HFF-Myc (cell line): Measurements from ENCODE around the gene FOXJ1.

Source experiments
- DNase-seq: peaks from one replicate; pipeline ENCODE4 v3.0.0-alpha.2; 2011; ENCODE audit warnings: low read depth; ENCODE audit errors: extremely low read depth
- H3K4me3 ChIP-seq: replicated peaks from 2 replicates; pipeline ENCODE4 v1.5.1; 2011; ENCODE audit warnings: low read depth, mild to moderate bottlenecking, control low read depth, low read length
- TF ChIP-seq, protein P1 (sequence below): IDR thresholded peaks from 2 replicates; pipeline ENCODE4 v1.5.1; 2012; ENCODE audit warnings: mild to moderate bottlenecking, low read depth, low read length, control low read depth; ENCODE audit errors: missing control alignments

FOXJ1 gene

DNA sequence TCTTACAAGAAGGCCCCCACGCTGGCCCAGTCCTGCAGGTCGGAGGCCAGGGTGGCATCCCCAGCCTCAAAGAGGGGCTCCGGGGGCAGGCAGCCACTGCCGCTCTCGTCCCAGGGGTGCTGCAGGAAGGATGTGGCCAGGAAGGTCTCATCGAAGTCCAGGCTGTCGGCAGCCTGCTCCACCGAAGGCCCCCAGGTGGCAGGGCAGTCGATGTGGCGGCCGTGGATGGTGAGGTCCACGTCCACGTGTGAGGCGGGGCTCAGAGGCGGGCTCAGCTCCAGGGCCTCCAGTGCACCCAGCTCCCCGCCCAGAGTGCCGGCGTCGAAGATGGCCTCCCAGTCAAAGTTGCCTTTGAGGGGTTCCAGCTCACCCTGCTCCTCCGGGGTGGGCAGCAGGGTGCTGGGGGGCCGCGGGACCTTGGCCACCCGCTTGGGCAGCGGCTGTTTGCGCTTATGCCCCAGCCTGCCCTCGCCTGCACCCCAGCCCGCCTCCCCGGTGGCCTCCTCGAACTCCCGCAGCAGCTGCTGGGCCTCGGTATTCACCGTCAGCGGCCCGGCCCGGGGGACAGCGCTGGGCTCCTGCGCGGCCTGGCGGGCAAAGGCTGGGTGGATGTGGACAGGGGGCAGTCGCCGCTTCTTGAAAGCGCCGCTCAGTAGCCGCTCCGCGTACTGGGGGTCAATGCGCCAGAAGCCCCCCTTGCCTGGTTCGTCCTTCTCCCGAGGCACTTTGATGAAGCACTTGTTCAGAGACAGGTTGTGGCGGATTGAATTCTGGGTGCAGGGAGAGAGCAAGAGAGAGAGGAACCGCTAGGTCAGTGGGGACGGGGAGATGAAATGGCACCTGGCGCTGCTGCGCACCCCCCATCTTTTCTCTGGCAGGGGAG lies 3.5 kb downstream of the FOXJ1 start:
- no peak for DNase-seq
- TF ChIP-seq, protein P1, sequence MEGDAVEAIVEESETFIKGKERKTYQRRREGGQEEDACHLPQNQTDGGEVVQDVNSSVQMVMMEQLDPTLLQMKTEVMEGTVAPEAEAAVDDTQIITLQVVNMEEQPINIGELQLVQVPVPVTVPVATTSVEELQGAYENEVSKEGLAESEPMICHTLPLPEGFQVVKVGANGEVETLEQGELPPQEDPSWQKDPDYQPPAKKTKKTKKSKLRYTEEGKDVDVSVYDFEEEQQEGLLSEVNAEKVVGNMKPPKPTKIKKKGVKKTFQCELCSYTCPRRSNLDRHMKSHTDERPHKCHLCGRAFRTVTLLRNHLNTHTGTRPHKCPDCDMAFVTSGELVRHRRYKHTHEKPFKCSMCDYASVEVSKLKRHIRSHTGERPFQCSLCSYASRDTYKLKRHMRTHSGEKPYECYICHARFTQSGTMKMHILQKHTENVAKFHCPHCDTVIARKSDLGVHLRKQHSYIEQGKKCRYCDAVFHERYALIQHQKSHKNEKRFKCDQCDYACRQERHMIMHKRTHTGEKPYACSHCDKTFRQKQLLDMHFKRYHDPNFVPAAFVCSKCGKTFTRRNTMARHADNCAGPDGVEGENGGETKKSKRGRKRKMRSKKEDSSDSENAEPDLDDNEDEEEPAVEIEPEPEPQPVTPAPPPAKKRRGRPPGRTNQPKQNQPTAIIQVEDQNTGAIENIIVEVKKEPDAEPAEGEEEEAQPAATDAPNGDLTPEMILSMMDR, result no peak
- H3K4me3 ChIP-seq, result no peak overlapping the region

DNA sequence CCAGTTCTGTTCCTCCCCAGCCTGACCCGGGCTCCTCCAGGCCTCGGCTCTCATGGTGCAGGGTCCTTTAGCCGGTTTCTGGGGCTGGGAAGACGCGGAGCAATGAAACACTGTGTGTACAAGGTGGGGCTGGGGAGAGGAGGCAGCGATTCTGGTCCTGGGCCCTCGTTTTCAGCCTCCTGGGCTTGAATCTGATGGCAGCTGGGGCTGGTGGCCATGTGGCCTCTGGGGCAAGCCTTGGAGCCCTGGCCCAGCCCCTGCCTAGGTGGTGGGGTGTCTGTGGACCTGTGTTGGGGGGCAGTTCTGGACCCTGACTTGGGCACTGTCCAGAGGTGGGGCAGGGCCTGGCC lies 4.1 kb downstream of the FOXJ1 start:
- no peak overlapping the region for H3K4me3 ChIP-seq
- DNase-seq, result no peak
- TF ChIP-seq, protein P1, result no peak

DNA sequence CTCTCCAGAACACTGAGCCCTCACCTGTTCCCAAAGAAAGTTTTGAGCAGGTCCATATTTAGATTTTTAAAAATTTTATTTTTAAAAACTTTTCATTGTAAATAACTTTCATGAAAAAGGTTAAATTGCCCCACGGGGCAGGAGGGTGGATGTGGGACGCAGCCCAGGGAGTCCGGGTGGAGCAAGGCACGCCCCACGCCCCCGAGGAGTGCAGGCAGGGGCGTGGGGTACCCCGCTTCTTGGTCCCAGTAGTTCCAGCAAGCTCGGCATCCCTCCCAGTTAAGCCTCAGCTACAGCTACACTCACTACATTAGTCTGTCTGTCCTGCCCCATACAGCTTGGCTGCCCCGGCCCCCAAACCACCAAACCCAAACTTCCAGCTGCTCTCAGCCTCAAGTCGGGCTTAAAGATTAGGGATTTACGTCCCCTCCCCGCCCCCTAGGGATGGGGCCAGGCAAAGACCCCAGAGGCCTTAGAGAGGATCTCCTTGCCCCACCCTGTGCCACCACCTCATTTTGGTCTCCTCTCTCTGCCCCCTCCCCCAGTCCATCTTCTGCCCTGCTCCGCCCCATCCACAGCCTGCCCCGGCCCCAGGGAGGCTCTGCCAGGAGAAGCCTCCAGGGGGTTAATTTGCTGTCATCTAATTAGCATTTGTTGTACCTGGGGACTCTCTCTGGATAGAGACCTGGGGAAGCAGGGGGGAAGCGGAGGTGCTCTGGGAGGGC lies 4.6 kb downstream of the FOXJ1 start:
- TF ChIP-seq, protein P1, result no peak
- no peak overlapping the region for H3K4me3 ChIP-seq
- DNase-seq, result no peak

DNA sequence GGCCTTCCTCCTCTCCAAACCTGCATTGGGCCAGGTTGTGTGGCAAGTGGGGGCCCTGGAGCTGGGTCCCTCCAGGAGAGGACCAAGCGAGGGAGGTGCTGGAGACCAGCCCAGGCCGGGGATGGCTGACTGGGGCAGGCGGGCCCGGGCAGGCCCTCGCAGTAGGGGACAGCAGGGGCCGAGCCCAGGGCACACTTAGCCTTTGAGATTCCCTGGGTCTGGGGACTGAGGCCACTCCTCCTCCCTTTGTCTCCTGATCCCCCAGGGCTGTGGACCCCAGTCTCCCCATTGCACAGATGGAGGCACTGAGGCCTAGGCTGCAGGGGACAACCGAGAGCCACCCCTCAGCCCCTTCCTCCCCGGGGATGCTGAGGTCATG lies 5.2 kb downstream of the FOXJ1 start:
- TF ChIP-seq, protein P1, result no peak
- no peak for DNase-seq
- H3K4me3 ChIP-seq, result no peak overlapping the region

DNA sequence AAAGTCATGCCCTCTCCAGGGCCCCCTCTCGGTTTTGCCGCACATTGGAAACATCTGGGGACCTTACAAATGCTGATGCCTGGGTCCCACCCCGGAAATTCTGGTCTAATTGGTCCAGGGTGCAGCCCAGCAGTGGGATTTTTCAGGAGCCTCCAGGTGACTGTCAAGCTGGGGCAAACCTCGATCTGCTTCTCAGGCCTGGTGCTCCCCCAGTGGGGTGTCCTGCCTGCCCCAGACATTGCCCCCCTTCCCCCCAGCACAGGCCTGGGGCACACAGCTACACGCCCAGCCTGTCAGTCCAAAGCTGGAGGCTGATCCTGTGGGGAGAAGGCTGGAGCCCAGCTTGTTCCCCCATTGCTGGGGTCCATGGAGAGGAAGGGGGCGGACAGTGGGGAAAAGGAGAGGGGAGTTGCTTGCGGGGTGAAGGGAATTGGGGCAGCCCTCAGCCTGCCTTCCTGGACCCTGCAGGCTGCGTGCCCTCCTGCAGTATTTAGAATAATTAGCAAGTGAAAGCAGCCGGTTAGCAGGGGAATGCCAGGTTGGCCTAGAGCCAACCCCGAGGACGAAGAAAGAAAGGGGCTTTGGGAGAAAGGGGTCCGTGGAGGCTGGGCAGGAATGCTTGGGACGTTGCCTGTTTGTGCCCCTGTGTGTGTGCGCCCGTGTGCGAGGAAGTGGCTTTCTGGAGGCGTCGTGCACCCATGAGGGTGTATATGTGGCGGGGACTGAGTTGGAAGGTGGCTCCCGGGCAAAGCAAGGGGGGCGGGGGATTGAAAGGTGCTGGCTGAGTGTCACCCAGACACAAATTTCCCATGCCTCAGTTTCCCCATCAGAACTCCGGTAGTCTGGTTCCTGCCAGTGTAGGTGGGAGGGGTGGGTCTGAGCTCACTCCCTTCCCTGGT lies 5.9 kb downstream of the FOXJ1 start:
- no peak overlapping the region for H3K4me3 ChIP-seq
- TF ChIP-seq, protein P1, result no peak
- DNase-seq, result no peak

DNA sequence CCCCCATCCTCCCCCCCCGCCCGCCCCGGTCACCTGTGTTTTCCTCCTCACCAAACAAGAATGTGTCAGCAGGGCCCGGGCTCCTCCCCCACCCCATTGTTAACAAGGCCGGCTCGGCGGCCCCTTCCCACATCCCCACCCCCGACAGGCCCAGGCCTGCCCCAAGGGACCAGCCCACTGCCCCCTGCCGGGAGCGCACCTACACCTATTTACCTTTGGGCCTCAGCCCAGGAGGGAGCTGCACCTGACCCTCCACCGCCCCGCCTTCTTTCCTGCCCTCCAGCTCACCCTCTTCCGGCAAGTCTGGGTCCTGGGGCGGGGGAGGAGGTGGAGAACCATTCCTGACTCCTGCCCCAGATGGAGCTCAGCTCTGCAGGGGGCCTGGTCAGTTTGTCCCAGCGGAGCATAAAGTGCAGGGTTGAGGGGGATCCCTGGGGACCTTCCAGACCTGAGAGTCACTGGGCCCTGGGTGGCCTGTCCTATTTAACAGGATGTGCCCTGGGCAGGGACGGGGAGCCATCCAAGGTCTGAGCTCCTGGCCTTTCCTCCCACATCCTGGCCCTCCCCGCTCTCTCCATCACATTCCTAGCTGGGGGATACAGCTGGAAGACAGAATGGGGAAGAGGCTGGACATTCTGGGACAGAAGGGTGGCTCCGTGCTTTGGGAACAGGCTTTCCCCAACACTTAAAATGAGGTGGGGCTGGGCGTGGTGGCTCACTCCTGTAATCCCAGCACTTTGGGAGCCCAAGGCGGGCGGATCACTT lies 8.3 kb downstream of the FOXJ1 start:
- TF ChIP-seq, protein P1, result no peak
- no peak for DNase-seq
- H3K4me3 ChIP-seq, result no peak overlapping the region
